IPS-18c (cell line): Measurements from ENCODE around the gene ELAVL1.
"Not testable (repeated sequence)": the region's sequence is repeated elsewhere in the genome, so short reads cannot be mapped to it uniquely, and the experiment has no call there.

Experiments used
- H3K4me3 ChIP-seq: 2 replicates; pipeline ENCODE4 v1.7.0; 2013; ENCODE audit warnings: low read depth, mild to moderate bottlenecking, low read length, moderate library complexity; ENCODE audit not compliant: insufficient read depth
- H3K9me3 ChIP-seq: one replicate; pipeline ENCODE4 v1.6.1; 2013; ENCODE audit warnings: mild to moderate bottlenecking, low read length, moderate library complexity; ENCODE audit not compliant: control insufficient read depth, insufficient read depth

Gene ELAVL1

GRCh38 chr19:8005534-8006256 is at the start of gene ELAVL1:
Gene ELAVL1 (minus strand): TSS chr19:8005641. CDS start chr19:7991815, 13,826 bp downstream.
- no peaks in the 10 kb centered on the region for H3K9me3 ChIP-seq
- H3K4me3 ChIP-seq: peak within 1 kb of the TSS; percentile 83

DNA sequence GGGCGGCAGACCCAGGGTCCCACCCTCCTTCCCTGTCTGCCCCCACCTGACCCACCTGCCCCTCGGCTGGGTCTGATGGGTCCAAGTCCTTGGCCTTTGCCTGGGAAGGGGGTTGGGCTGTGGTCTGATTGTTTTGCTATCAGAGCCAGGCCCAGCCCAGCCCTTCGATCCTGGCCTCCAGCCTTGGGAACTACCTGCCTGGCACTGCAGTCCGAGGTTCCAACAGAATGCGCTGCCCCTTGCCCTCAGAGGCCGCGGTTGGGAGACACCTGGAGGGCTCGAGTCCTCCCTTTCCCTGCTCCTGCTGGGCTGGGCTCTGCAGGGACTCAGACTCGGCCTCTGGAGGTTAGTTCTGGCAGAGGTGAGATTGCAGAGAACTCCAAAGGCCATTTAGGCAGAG is 48.7 kb upstream of the ELAVL1 start:
- H3K9me3 ChIP-seq: no peaks in the 10 kb centered on the region
- H3K4me3 ChIP-seq: no peak overlapping the region

DNA sequence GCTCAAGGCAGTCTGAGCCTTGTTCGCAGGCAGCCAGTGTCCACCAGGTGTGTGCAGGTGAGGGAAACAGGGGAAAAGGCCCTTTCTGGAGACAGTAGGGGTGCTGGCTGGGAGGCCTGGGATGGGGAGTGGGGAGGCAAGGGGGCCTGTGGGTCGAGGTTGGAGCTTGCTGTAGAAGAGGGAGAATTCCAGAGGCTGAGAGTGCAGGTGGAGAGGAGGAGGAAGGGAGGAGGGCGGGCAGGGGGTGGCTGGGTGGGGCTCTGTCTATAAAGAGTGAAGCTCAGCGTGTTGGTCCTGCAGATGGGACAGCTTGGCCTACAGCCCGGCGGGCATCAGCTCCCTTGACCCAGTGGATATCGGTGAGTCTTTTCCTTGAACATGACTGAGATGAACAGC is 47.0 kb upstream of the ELAVL1 start, which contains the start of gene CCL25:
Gene CCL25, plus strand, starts transcription at position 297 of the 396 bp plus-strand sequence. CDS start 290 bp downstream, outside the sequence.
- H3K4me3 ChIP-seq: no peak within 1 kb of the TSS

DNA sequence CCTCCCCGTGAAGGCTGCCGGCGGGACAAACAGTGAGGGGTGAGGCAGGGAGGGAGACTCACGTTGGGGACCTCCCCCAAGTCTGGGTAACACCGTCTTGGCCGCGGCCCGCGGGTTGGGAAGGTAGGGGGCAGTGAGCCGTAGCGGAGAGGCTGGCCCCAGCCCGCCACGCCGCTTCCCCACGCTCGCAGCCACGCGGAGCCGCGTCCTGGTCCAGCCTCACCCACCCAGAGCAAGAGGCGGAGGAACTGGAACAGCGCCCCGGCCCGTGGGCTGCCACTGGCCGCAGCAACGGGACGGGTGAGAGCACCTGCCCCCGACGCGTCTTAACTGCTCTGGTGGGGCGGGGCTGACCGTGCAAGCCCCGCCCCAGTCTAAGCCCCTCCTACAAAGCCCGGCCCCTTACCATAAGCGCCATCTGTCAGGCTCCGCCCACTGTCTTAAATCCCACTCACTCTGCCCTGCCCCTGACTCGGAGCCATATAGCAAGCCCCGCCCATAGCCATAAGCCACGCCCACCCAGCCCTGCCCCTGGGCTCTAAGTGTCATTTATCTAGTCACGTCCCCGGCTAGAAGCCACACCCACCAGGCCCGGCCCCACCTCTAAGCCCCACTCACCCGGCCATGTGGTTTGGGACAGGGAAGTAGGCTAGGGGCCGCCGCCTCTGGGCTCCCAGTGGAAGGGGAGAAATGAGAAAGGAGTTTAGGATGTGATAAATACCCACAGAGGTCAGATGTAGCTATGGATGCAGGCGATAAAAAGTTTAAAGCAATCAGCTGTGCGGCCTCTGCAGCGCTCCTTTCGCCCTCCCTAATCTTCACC is 45.0 kb upstream of the ELAVL1 start:
- Histone ChIP-seq H3K9me3 (no peaks in the 10 kb centered on the region), H3K4me3 (peak overlapping the region; percentile 63)

More for the DNA sequence above, 47.0 kb upstream of the ELAVL1 start, which contains the start of gene CCL25:
- no peaks in the 10 kb centered on the region for H3K9me3 ChIP-seq

DNA sequence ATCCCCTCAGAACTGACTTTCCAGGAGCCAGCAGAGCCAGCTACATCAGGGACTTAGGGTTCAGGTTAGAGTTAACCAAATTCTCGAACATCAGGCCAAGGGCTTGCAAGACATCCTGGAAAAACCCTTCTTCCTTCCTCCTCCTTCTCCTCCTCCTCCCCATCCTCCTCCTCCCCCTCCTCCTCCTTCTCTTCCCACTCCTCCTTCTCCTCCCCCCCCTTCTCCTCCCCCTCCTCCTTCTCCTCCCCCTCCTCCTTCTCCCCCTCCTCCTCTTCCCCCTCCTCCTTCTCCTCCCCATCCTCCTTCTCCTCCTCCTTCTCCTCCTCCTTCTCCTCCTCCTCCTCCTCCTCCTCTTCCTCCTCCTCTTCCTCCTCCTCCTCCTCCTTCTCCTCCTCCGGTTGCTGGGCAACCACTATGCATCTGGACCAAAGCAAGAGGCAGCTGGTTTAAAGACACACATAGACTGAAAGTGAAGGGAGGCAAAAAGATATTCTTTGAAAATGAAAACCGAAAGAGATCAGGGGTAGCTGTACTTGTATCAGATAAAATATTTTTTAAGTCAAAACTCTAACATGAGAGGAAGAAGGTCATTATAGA is 41.2 kb upstream of the ELAVL1 start:
- Histone ChIP-seq H3K9me3 (no peaks in the 10 kb centered on the region), H3K4me3 (no peak overlapping the region)

DNA sequence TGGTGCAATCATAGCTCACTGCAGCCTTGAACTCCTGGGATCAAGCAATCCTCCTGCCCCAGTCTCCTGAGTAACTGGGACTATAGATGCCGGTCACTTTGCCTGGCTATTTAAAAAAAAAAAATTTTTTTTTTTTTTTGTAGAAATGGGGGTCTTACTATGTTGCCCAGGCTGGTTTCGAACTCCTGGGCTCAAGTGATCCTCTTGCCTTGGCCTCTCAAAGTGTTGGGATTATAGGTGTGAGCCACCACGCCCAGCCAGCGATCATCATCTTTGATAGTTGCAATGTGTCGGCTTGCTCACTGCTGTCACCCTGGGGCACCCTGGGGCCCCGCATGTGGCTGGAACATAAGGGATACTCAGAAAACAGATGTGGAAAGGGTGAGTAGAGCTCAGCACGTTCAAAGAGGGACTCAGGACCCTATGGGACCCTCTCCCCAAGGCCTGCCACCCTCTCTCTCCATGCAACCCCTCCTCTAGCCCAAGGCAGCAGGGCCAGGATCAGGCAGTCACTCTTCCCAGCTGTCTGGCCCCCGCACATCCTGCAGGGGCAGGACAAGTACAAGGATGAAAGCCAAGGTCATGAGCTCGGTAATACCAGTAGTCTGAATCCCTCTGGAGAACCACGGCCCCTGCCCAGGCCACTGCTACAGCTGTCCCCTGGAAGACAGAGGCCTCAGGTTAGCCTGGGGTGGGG is 40.6 kb upstream of the ELAVL1 start:
- no peaks in the 10 kb centered on the region for H3K9me3 ChIP-seq
- no peak overlapping the region for H3K4me3 ChIP-seq

- Histone ChIP-seq H3K4me3 (no peak overlapping the region), H3K9me3 (no peaks in the 10 kb centered on the region)
Observed at GRCh38 chr19:8044018-8044417, 38.6 kb upstream of the ELAVL1 start.

DNA sequence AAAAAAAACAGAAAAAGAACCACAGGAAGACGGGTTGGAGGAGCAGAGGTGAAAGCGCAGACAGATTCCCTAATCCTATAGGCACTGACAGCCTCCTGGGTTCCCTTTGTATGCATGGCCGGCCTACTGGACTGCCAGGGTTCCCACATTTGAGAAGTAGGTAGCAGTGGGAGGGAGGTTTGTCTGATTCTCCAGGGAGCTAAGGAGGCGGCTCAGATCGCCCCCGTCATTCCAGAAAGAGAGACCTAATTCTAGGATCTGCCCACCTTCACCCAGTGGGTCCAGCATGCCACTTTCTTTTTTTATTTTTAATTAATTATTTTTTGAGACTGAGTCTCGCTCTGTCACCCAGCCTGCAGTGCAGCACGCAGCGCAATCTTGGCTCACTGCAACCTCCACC is 37.5 kb upstream of the ELAVL1 start:
- no peaks in the 10 kb centered on the region for H3K9me3 ChIP-seq
- H3K4me3 ChIP-seq: no peak overlapping the region

DNA sequence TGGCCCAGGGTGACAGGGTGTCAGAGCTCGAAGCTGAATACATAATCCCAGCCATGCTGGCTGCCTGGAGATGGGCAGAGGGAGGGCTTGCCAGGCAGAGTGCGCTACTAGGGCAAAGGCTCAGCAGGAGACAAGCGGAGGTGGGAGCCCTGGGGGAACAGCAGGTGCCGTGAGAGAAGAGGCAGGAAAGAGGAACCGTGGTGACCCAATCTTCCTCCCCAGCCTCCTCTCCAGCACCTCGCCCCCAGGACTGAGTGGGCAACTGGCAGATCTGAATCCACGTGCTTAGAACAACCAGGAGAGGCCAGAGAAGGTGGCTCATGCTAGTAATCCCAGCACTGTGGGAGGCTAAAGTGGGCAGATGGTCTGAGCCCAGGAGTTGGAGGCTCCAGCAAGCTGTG is 36.1 kb upstream of the ELAVL1 start:
- no peak overlapping the region for H3K4me3 ChIP-seq
- no peaks in the 10 kb centered on the region for H3K9me3 ChIP-seq

DNA sequence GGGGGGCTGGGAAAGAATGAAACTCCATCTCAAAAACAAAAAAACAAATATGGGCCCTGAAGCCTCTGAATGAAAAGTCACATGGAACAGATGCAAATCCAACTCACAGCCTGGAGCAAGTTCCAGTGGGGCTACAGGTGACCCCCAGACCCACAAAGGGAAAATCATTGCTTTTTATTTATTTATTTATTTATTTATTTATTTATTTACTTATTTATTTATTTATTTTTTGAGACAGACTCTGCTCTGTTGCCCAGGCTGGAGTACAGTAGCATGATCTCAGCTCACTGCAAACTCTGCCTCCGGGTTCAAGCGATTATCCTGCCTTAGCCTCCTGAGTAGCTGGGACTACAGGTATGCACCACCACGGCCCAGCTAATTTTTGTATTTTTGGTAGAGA is 33.8 kb upstream of the ELAVL1 start:
- no peak overlapping the region for H3K4me3 ChIP-seq

DNA sequence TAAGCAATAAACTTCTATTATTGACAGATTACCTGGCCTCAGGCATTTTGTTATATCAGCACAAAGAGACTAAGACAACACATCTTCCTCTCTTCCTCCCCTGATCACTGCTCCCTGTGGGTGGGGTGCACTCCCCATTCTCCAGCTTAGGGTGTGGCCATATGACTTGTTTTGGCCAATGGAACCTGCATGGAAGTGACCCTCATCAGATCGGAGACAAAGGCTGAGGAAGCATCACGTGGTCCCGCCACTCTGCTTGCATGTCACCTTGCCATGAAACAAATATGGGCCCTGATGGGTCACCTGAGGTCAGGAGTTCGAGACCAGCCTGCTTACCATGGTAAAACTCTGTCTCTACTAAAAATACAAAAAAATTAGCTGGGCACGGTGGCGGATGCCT is 33.4 kb upstream of the ELAVL1 start:
- Histone ChIP-seq H3K4me3 (no peak overlapping the region), H3K9me3 (no peaks in the 10 kb centered on the region)

More for the DNA sequence above, 33.8 kb upstream of the ELAVL1 start:
- no peaks in the 10 kb centered on the region for H3K9me3 ChIP-seq

GRCh38 chr19:8036434-8037099 is 31.1 kb upstream of the ELAVL1 start:
- H3K9me3 ChIP-seq: peaks cover 2% of the 10 kb centered on the region
- no peak overlapping the region for H3K4me3 ChIP-seq

DNA sequence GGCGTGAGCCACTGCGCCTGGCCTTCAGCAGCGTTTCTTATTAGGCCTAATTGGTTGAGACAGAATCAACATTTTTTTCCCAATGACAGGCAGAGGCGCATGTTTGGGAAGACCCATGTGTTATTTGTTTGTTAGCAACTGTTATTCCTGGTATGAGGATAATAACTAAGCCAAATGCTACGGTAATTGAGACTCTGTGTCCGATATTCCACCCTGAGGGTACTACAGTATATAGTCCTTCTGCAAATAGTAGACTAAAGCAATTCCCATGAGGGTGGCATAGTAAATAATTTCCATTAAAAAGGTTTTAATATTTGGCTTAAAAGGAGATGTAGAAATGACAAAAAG is 28.7 kb upstream of the ELAVL1 start:
- Histone ChIP-seq H3K4me3 (no peak overlapping the region), H3K9me3 (peaks cover 2% of the 10 kb centered on the region)

DNA sequence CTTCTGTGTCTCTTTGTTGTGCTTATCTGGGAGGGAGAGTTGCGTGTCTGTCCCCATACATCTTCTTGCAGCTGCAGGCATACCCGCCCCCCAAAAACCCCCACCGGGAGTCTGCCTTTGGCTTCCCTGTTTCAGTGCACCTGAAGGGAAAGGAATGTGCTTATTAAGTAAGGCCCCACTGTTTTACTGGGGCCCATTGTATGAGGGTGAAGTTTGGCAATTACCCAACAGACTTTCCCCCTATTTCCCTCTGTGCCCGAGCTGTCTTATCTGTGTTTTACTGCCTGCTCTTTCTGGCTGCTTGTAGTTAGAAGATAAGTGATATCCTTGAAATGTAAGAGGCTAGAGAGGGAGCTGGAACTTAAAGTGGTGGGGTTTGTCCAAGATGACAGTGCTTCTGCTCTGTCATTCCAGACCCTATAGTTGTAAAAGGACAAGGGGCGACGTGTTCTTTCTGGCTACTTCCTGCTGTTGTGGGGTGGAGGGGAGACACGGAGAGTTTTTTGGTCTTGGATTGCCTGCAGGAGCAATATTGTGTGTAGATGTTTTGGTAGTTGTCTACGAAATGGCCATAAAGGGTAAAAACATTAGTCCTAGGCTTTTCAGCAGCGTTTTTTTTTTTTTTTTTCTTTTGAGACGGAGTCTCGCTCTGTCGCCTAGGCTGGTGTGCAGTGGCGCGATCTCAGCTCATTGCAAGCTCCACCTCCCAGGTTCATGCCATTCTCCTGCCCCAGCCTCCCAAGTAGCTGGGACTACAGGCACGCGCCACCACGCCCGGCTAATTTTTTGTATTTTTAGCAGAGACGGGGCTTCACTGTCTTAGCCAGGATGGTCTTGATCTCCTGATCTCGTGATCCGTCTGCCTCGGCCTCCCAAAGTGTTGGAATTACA is 28.1 kb upstream of the ELAVL1 start:
- not testable (repeated sequence) for H3K9me3 ChIP-seq, H3K4me3 ChIP-seq

- H3K9me3 ChIP-seq: peaks cover 2% of the 10 kb centered on the region
- no peak overlapping the region for H3K4me3 ChIP-seq
Observed at GRCh38 chr19:8030960-8031359, 25.5 kb upstream of the ELAVL1 start.

DNA sequence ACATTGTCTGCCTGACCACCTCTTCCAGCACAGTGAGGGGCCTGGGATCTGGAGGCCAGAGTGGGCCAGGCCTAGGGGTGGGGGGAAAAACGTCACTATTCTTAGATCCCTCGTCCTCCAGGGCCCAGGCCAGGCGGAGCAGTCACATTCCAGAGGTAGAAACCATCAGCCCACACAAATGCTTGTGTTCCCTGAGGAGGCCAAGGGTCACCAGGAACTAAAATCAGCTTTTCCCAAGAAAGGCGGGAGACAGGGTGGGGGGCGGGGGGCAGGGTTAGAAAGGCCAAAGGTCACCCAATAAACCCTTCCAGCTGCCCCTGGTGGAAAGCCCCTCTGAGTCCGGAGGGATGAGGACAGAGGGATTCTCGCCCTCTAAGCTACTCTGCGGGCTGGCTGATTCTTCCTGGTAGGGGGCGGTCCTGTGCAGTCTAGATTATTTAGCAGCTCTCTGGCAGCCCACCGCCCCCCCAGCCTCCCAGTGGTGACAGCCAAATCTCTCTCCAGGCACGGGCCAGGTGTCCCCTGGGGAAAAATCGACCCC is 23.6 kb upstream of the ELAVL1 start:
- H3K9me3 ChIP-seq: peaks cover 2% of the 10 kb centered on the region
- no peak overlapping the region for H3K4me3 ChIP-seq
